ENCODE data around the gene PLEKHA5. TPM values are rescaled to one million over a fixed set of nuclear protein-coding genes. Genes with fewer than 3 reads are reported as not detected.

Gene PLEKHA5
- total and polyA plus RNA-seq, 2 of the 4 experiments (the other 2 are of a cell fraction), result 5.3 to 12.2 TPM

DNA sequence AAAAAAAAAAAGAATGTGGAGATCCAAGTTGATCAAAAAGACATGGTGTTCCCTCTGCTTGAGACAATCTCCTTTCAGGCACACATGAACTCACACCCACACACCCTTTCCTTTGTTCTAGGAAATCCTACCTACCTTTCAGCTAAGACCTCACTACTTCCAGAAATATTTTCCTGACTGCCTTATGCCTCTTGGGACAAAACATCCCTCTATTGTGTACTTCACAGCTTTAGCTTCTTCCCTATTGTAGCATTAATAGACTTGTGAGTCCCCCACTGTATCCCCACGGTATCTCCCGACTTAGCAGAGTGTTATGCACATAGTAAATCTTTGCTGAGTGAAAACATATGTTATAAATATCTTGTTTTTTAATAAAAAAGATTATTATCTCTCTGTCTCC, 264.9 kb downstream of the PLEKHA5 start:
- no peaks in the 10 kb centered on the region for H3K79me1 ChIP-seq (ENCODE audit: low read depth in 1 of 2, low read length in 2 of 2)
- H3K14ac ChIP-seq (replicated peaks; ENCODE audit: low read depth, low read length), result no peak overlapping the region
- H2BK120ac ChIP-seq (ENCODE audit: low read depth, low read length), result no peak overlapping the region
- no peak overlapping the region for H3K4me3 ChIP-seq (ENCODE audit: insufficient read depth, low read depth, low read length)
- H4K20me1 ChIP-seq (ENCODE audit: insufficient read depth, low read length), result no peaks in the 10 kb centered on the region
- no peak overlapping the region for H3K4me2 ChIP-seq (ENCODE audit: low read depth, low read length)
- ChIA-PET CTCF (no interaction called here), POLR2A (ENCODE audit: unreplicated experiment) (no interaction called here)
- in situ Hi-C loops (cut with MboI; ENCODE audit: low sequenced_read_pairs), result no loop called here
- H4K91ac ChIP-seq (ENCODE audit: insufficient read depth, low read depth, low read length), result no peak overlapping the region
- H2BK15ac ChIP-seq (ENCODE audit: low read depth, low read length), result no peak overlapping the region
- no peak for TF ChIP-seq SMC3 (IDR thresholded peaks at IDR 0.05; ENCODE audit: low read depth, low read length)
- TF ChIP-seq RCOR1 (IDR thresholded peaks at IDR 0.05; ENCODE audit: insufficient replicate concordance, low read length), result no peak
- no peak for TF ChIP-seq CEBPB (IDR thresholded peaks at IDR 0.05; ENCODE audit: low read depth, low read length)
- TF ChIP-seq, protein P1, sequence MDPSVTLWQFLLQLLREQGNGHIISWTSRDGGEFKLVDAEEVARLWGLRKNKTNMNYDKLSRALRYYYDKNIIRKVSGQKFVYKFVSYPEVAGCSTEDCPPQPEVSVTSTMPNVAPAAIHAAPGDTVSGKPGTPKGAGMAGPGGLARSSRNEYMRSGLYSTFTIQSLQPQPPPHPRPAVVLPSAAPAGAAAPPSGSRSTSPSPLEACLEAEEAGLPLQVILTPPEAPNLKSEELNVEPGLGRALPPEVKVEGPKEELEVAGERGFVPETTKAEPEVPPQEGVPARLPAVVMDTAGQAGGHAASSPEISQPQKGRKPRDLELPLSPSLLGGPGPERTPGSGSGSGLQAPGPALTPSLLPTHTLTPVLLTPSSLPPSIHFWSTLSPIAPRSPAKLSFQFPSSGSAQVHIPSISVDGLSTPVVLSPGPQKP (IDR thresholded peaks at IDR 0.05; ENCODE audit: borderline replicate concordance, low read depth, low read length), result no peak
- no peak for TF ChIP-seq RFX5 (IDR thresholded peaks at IDR 0.05; ENCODE audit: low read depth, low read length)
- no peak for TF ChIP-seq MAFK (IDR thresholded peaks at IDR 0.05; ENCODE audit: low read depth, low read length)
- no peak for TF ChIP-seq CHD1 (IDR thresholded peaks at IDR 0.05; ENCODE audit: low read depth, low read length)
- no peak for TF ChIP-seq MAZ (IDR thresholded peaks at IDR 0.05; ENCODE audit: borderline replicate concordance, low read depth, low read length)
- no peak for TF ChIP-seq POLR2A (IDR thresholded peaks at IDR 0.05; ENCODE audit: low read depth, low read length)
- TF ChIP-seq NFE2L2 (IDR thresholded peaks at IDR 0.05; ENCODE audit: low read depth, low read length), result no peak
- no peak for TF ChIP-seq FOS (IDR thresholded peaks at IDR 0.05; ENCODE audit: low read depth, low read length)
- TF ChIP-seq, protein P2, sequence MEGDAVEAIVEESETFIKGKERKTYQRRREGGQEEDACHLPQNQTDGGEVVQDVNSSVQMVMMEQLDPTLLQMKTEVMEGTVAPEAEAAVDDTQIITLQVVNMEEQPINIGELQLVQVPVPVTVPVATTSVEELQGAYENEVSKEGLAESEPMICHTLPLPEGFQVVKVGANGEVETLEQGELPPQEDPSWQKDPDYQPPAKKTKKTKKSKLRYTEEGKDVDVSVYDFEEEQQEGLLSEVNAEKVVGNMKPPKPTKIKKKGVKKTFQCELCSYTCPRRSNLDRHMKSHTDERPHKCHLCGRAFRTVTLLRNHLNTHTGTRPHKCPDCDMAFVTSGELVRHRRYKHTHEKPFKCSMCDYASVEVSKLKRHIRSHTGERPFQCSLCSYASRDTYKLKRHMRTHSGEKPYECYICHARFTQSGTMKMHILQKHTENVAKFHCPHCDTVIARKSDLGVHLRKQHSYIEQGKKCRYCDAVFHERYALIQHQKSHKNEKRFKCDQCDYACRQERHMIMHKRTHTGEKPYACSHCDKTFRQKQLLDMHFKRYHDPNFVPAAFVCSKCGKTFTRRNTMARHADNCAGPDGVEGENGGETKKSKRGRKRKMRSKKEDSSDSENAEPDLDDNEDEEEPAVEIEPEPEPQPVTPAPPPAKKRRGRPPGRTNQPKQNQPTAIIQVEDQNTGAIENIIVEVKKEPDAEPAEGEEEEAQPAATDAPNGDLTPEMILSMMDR (conservative IDR thresholded peaks at IDR 0.05; ENCODE audit: low read depth, low read length), result no peak
- TF ChIP-seq RAD21 (IDR thresholded peaks at IDR 0.05; ENCODE audit: low read length), result no peak
- TF ChIP-seq MXI1 (IDR thresholded peaks at IDR 0.05; ENCODE audit: borderline replicate concordance, low read depth, low read length), result no peak
- no peaks in the 10 kb centered on the region for H3K36me3 ChIP-seq (ENCODE audit: control insufficient read depth, insufficient read depth, low read length)
- H3K56ac ChIP-seq (ENCODE audit: extremely low read depth, insufficient read depth, low read length), result no peak overlapping the region
- intact Hi-C loops (cut with micrococcal nuclease), result loop anchor here (5.0 kb wide), 1 partner anchor 48 kb away; no protein-coding TSS in a partner anchor
- H3K23ac ChIP-seq (ENCODE audit: low read depth, low read length), result no peak overlapping the region
- H3K27me3 ChIP-seq (ENCODE audit: control insufficient read depth, insufficient read depth, low read length), result no peaks in the 10 kb centered on the region
- H2AK9ac ChIP-seq (replicated peaks; ENCODE audit: low read depth, low read length, poor library complexity), result no peak overlapping the region
- H2BK20ac ChIP-seq (ENCODE audit: low read depth, low read length), result no peak overlapping the region
- no peak overlapping the region for H2AK5ac ChIP-seq (ENCODE audit: low read depth, low read length)
- no peak overlapping the region for H2AFZ ChIP-seq (replicated peaks; ENCODE audit: low read length, poor library complexity)
- dilution Hi-C loops (cut with HindIII; ENCODE audit: low sequenced_read_pairs, unreplicated experiment), result no loop called here
- WGBS, 2 experiments (ENCODE audit: extremely low coverage in 2 of 2, insufficient read length in 1 of 2), result no CpG with 5 or more reads among the region's 2 CpGs
- H4K5ac ChIP-seq (ENCODE audit: low read depth, low read length), result no peak overlapping the region
- no peak overlapping the region for H3K9ac ChIP-seq (ENCODE audit: low read depth, low read length)
- H3K18ac ChIP-seq (ENCODE audit: low read depth, low read length), result no peak overlapping the region
- H3K27ac ChIP-seq (ENCODE audit: insufficient read depth, low read length), result no peak overlapping the region
- ATAC-seq (ENCODE audit: low read depth) (no peak), DNase-seq (no peak)
- H3K9me1 ChIP-seq (ENCODE audit: insufficient read depth, low read length), result no peaks in the 10 kb centered on the region
- no TSS peak for BruUV-seq (replicated peaks)
- H4K8ac ChIP-seq (ENCODE audit: low read depth in 2 of 2, low read length in 2 of 2), result no peak overlapping the region
- no peak overlapping the region for H3K4ac ChIP-seq (ENCODE audit: low read depth, low read length)
- H2BK5ac ChIP-seq (ENCODE audit: low read depth, low read length, poor library complexity, severe bottlenecking), result no peak overlapping the region
- H3K9me3 ChIP-seq (ENCODE audit: control insufficient read depth, insufficient read depth, low read length), result no peaks in the 10 kb centered on the region
- H3K4me1 ChIP-seq (ENCODE audit: control insufficient read depth, insufficient read depth, low read length), result 0 out of 2 replicates have a peak, but pooled peaks cover 1% of the 10 kb centered on the region

All from IMR-90 (cell line).